Upper lobe of left lung (tissue), 4 donors: ENCODE data around the gene COBLL1.

Experiments used
- EP300 ChIP-seq, 4 donors: sonication (generic); formaldehyde crosslinking; IDR thresholded peaks; one replicate each; pipeline ENCODE4 v1.5.1; 2017; ENCODE audit warnings: antibody characterized with exemption in 4 of 4, control low read depth in 2 of 4
- POLR2A ChIP-seq, 4 donors: fragments of 450-650 bp; IDR thresholded peaks; one replicate each; pipeline ENCODE4 v1.5.1; 2016 to 2017; ENCODE audit warnings: antibody characterized with exemption in 4 of 4, mild to moderate bottlenecking in 2 of 4
- POLR2AphosphoS5 ChIP-seq, 2 donors: sonication (generic); formaldehyde crosslinking; IDR thresholded peaks; one replicate each; pipeline ENCODE4 v1.5.1; 2017; ENCODE audit warnings: antibody characterized with exemption in 2 of 2
- TF ChIP-seq, protein P1 (sequence below), 6 experiments: fragments of 450-650 bp in 4 of 6; fragments of 200-600 bp in 2 of 6; sonication (generic) in 2 of 6; IDR thresholded peaks; one replicate each; pipeline ENCODE4 v1.5.1; 2016 to 2019; ENCODE audit warnings: antibody characterized with exemption in 6 of 6

DNA sequence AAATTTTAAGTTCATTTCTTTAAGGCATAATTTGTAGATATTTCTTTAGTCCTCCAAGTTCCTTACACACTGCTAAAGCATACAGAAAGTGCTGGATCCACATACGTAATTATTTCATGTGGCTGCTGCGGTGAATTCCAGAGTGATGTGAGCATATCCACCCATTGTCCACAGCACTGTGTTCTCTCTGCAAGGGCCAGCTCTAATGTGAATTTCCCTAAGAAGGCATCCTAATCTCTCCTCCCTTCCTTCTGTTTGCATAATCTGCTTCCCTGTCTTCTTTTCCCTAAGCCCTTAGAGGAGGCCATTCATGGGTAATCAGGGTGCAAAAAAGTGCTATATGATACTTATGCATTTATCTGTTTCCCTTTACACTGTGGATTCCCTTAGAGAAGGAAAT is 57.2 kb downstream of the COBLL1 start:
- TF ChIP-seq, protein P1, sequence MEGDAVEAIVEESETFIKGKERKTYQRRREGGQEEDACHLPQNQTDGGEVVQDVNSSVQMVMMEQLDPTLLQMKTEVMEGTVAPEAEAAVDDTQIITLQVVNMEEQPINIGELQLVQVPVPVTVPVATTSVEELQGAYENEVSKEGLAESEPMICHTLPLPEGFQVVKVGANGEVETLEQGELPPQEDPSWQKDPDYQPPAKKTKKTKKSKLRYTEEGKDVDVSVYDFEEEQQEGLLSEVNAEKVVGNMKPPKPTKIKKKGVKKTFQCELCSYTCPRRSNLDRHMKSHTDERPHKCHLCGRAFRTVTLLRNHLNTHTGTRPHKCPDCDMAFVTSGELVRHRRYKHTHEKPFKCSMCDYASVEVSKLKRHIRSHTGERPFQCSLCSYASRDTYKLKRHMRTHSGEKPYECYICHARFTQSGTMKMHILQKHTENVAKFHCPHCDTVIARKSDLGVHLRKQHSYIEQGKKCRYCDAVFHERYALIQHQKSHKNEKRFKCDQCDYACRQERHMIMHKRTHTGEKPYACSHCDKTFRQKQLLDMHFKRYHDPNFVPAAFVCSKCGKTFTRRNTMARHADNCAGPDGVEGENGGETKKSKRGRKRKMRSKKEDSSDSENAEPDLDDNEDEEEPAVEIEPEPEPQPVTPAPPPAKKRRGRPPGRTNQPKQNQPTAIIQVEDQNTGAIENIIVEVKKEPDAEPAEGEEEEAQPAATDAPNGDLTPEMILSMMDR (IDR thresholded peaks at IDR 0.05): no peak
- TF ChIP-seq POLR2AphosphoS5 (IDR thresholded peaks at IDR 0.05) (peak in 1 of 2 donors; percentile 52), EP300 (IDR thresholded peaks at IDR 0.05) (no peak), POLR2A (IDR thresholded peaks at IDR 0.05) (no peak)
